OCI-LY7 (cell line): Measurements from ENCODE around the gene CXCL14. TPM values are rescaled to one million over a fixed set of nuclear protein-coding genes. Genes with fewer than 3 reads are reported as not detected.

Experiments used
- BruUV-seq: library from RNA; stranded (reverse); fragments of 400-500 nt; replicated peaks from 2 replicates; lab custom pipeline; 2021; lab: Mats Ljungman, UMichigan
- CTCF ChIA-PET: fragments of 300-600 bp; sonication (Branson Sonifier 250); formaldehyde crosslinking; loops from one replicate; lab custom pipeline; 2022; ENCODE audit warnings: antibody characterized with exemption; ENCODE audit not compliant: unreplicated experiment; lab: Charles Lee
- POLR2A ChIA-PET: fragments of 300-600 bp; sonication (Branson Sonifier 250); formaldehyde crosslinking; loops from one replicate; lab custom pipeline; 2022; ENCODE audit warnings: antibody characterized with exemption; lab: Charles Lee
- DNase-seq: peaks from one replicate; pipeline ENCODE4 v3.0.0-alpha.2; 2015; ENCODE audit warnings: low spot score
- H2AFZ ChIP-seq: fragments of 200-600 bp; sonication (generic), shearing (Covaris generic); 2 replicates; pipeline ENCODE4 v1.6.1; 2014; ENCODE audit warnings: mild to moderate bottlenecking, antibody characterized with exemption, low read length, moderate library complexity
- H3K27ac ChIP-seq: fragments of 200-600 bp; sonication (generic); 2 replicates; pipeline ENCODE4 v1.5.1; 2014; ENCODE audit warnings: mixed run types, low read depth, mild to moderate bottlenecking, moderate library complexity, low read length, inconsistent platforms; ENCODE audit not compliant: poor library complexity, severe bottlenecking
- H3K36me3 ChIP-seq: fragments of 200-600 bp; sonication (generic); 2 replicates; pipeline ENCODE4 v1.6.1; 2014; ENCODE audit warnings: mild to moderate bottlenecking, antibody characterized with exemption, low read length, moderate library complexity, mixed read lengths; ENCODE audit not compliant: insufficient read depth
- H3K4me1 ChIP-seq: fragments of 200-600 bp; sonication (generic); 2 replicates; pipeline ENCODE4 v1.5.1; 2014; ENCODE audit warnings: mild to moderate bottlenecking, low read length; ENCODE audit not compliant: insufficient read depth, poor library complexity, severe bottlenecking
- H3K4me2 ChIP-seq: fragments of 200-600 bp; sonication (generic); 2 replicates; pipeline ENCODE4 v1.6.1; 2014; ENCODE audit warnings: mild to moderate bottlenecking, low read length
- H3K4me3 ChIP-seq: fragments of 200-600 bp; sonication (generic); 2 replicates; pipeline ENCODE4 v1.5.1; 2014; ENCODE audit warnings: mild to moderate bottlenecking, low read depth, low read length; ENCODE audit not compliant: poor library complexity, severe bottlenecking
- H3K79me2 ChIP-seq: fragments of 200-600 bp; sonication (generic); 2 replicates; pipeline ENCODE4 v1.6.1; 2016; ENCODE audit warnings: low read depth, mild to moderate bottlenecking, low read length, moderate library complexity, mixed read lengths; ENCODE audit not compliant: insufficient read depth
- H3K9me2 ChIP-seq: fragments of 200-600 bp; sonication (generic); 2 replicates; pipeline ENCODE4 v1.6.1; 2016; ENCODE audit warnings: mild to moderate bottlenecking, low read length, mixed read lengths; ENCODE audit not compliant: insufficient read depth
- H3K9me3 ChIP-seq: fragments of 200-600 bp; sonication (generic); 2 replicates; pipeline ENCODE4 v1.6.1; 2014; ENCODE audit warnings: mild to moderate bottlenecking, mixed run types, low read length, mixed read lengths
- H4K20me1 ChIP-seq: fragments of 200-600 bp; sonication (generic); 2 replicates; pipeline ENCODE4 v1.6.1; 2014; ENCODE audit warnings: mild to moderate bottlenecking, antibody characterized with exemption, low read length, moderate library complexity, mixed read lengths; ENCODE audit not compliant: insufficient read depth
- EZH2phosphoT487 ChIP-seq: fragments of 200-600 bp; sonication (generic); IDR thresholded peaks from 2 replicates; pipeline ENCODE4 v1.6.1; 2018; ENCODE audit warnings: low read depth, borderline replicate concordance, mild to moderate bottlenecking, mixed run types, antibody characterized with exemption, low read length, moderate library complexity, mixed read lengths
- intact Hi-C: fragments of 100-400 bp; cut with micrococcal nuclease; formaldehyde crosslinking; loops from one replicate; pipeline ENCODE4 v1.10.0; 2022; ENCODE audit not compliant: unreplicated experiment
- total RNA-seq, 2 experiments: library from RNA; depleted of rRNA in 1 of 2; stranded (reverse); fragments of >200 nt in 1 of 2; shearing (Covaris generic) in 1 of 2; gene quantifications; 2 replicates each; pipeline ENCODE4 v1.2.3, GENCODE V29; 2014 to 2022
- TF ChIP-seq, protein P1 (sequence below): fragments of 200-600 bp; sonication (generic); conservative IDR thresholded peaks from 2 replicates; pipeline ENCODE4 v1.5.1; 2014; ENCODE audit warnings: mild to moderate bottlenecking, antibody characterized with exemption, low read length, moderate library complexity, mixed read lengths

The CXCL14 gene
- total RNA-seq, 2 experiments from 2014 or later, result not detected

GRCh38 chr5:135605221-135605620, 26.4 kb upstream of the CXCL14 start:
- H3K36me3 ChIP-seq, result no peaks in the 10 kb centered on the region
- intact Hi-C loops, result no loop called here

DNA sequence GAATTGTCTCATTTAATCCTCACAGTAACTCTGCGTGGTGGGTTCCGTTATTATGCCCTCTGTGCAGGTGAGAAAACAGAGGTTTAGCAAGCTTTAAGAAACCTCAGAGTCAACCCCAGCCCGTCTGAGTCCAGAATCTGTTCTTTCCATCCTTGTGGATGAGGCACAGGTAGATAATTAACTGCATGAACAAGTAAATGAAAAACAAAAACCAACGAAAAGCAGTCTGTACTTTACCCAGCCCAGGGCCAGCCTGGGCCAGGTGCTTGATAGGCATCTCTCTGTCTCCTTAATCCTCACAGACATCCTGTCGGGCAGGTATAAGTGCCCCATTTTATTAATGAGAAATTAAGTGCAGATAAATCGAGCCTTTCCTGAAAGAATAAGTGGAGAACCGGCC, 25.3 kb upstream of the CXCL14 start:
- DNase-seq, result no peak
- TF ChIP-seq EZH2phosphoT487, result no peak
- TF ChIP-seq, protein P1, sequence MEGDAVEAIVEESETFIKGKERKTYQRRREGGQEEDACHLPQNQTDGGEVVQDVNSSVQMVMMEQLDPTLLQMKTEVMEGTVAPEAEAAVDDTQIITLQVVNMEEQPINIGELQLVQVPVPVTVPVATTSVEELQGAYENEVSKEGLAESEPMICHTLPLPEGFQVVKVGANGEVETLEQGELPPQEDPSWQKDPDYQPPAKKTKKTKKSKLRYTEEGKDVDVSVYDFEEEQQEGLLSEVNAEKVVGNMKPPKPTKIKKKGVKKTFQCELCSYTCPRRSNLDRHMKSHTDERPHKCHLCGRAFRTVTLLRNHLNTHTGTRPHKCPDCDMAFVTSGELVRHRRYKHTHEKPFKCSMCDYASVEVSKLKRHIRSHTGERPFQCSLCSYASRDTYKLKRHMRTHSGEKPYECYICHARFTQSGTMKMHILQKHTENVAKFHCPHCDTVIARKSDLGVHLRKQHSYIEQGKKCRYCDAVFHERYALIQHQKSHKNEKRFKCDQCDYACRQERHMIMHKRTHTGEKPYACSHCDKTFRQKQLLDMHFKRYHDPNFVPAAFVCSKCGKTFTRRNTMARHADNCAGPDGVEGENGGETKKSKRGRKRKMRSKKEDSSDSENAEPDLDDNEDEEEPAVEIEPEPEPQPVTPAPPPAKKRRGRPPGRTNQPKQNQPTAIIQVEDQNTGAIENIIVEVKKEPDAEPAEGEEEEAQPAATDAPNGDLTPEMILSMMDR, result no peak
- H3K79me2 ChIP-seq, result no peaks in the 10 kb centered on the region
- H3K27ac ChIP-seq, result no peak overlapping the region
- no peak overlapping the region for H3K4me3 ChIP-seq
- no peaks in the 10 kb centered on the region for H3K9me2 ChIP-seq
- intact Hi-C loops, result no loop called here
- H3K4me2 ChIP-seq, result no peak overlapping the region
- H2AFZ ChIP-seq, result no peak overlapping the region
- H3K36me3 ChIP-seq, result no peaks in the 10 kb centered on the region
- no peaks in the 10 kb centered on the region for H4K20me1 ChIP-seq
- H3K4me1 ChIP-seq, result no peaks in the 10 kb centered on the region
- no TSS peak for BruUV-seq
- no peaks in the 10 kb centered on the region for H3K9me3 ChIP-seq
- CTCF ChIA-PET, result no interaction called here
- POLR2A ChIA-PET, result interaction anchor here (0.6 kb wide), 1 partner anchor 194 kb away, joined by 3 read pairs; no protein-coding TSS in a partner anchor

More at GRCh38 chr5:135605221-135605620, 26.4 kb upstream of the CXCL14 start:
- no peak overlapping the region for H2AFZ ChIP-seq
- BruUV-seq, result no TSS peak
- no peak overlapping the region for H3K4me2 ChIP-seq
- TF ChIP-seq EZH2phosphoT487, result no peak
- TF ChIP-seq, protein P1, result no peak
- H3K27ac ChIP-seq, result no peak overlapping the region
- no peaks in the 10 kb centered on the region for H3K9me2 ChIP-seq
- DNase-seq, result no peak
- CTCF ChIA-PET, result interaction anchor here (0.6 kb wide), 1 partner anchor 129 kb away, joined by 4 read pairs; no protein-coding TSS in a partner anchor
- no peak overlapping the region for H3K4me3 ChIP-seq
- no peaks in the 10 kb centered on the region for H3K9me3 ChIP-seq
- H3K79me2 ChIP-seq, result no peaks in the 10 kb centered on the region
- H4K20me1 ChIP-seq, result no peaks in the 10 kb centered on the region
- no peaks in the 10 kb centered on the region for H3K4me1 ChIP-seq
- POLR2A ChIA-PET, result no interaction called here

DNA sequence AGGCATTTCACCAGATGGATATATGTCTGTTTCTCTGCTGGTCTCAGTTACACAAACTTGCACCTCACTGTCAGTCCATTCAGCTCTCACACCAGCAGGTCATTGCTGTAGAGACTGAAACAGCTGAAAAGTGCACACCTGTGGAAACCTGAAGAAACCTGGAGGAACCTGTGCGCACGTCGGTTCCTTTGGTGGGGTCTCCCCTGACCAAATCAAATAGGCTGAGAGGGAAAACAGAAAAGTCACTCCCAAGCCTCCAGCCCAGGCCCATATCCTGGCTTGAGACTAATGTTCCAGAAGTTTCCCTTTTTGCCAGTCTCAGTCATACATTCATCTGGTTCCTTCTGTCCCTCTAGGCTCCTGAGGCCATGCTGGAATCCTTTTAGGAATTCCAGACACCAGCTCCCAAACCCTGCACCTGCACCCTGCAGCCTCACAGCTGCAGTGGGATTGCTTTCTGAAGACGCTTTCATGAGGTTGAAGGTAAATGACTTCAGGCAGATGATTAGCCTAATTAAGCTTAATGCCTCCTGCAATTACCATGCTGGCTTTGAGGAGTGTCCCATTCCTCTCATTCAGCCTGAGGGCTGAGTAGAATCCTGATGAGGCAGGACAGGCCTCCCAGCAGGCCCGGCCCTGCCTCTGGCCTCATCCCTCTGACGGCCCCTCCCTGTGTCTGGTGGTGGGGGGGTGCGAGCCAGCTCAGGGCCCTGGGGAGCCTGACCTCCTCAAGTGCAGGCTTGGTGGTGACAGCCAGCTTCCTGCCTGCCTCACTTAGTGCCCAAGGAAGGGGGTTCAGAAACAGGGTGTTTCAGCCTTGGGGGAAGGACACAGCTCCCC, 24.3 kb upstream of the CXCL14 start:
- Histone ChIP-seq H3K27ac (no peak overlapping the region), H3K9me2 (no peaks in the 10 kb centered on the region), H3K36me3 (no peaks in the 10 kb centered on the region), H4K20me1 (no peaks in the 10 kb centered on the region), H3K4me3 (no peak overlapping the region), H3K79me2 (no peaks in the 10 kb centered on the region), H3K4me2 (no peak overlapping the region), H3K9me3 (no peaks in the 10 kb centered on the region), H2AFZ (no peak overlapping the region), H3K4me1 (no peaks in the 10 kb centered on the region)
- ChIA-PET POLR2A (interaction anchor here (0.5 to 0.6 kb wide), 2 partner anchors 8 to 97 kb away, joined by 4 to 5 read pairs; no protein-coding TSS in a partner anchor), CTCF (no interaction called here)
- no peak for TF ChIP-seq EZH2phosphoT487
- no peak for DNase-seq
- intact Hi-C loops, result no loop called here
- no TSS peak for BruUV-seq
